Activated CD8-positive, alpha-beta memory T cell treated with anti-CD3 and anti-CD28 coated beads, Interleukin-2, amount 50 U/mL, for 48 hours (primary cell): Measurements from ENCODE around the gene VWDE.
"Not testable (repeated sequence)": the region's sequence is repeated elsewhere in the genome, so short reads cannot be mapped to it uniquely, and the experiment has no call there.

Experiments used
- DNase-seq: peaks from one replicate; pipeline ENCODE4 v3.0.0-alpha.2; 2020

The VWDE gene

DNA sequence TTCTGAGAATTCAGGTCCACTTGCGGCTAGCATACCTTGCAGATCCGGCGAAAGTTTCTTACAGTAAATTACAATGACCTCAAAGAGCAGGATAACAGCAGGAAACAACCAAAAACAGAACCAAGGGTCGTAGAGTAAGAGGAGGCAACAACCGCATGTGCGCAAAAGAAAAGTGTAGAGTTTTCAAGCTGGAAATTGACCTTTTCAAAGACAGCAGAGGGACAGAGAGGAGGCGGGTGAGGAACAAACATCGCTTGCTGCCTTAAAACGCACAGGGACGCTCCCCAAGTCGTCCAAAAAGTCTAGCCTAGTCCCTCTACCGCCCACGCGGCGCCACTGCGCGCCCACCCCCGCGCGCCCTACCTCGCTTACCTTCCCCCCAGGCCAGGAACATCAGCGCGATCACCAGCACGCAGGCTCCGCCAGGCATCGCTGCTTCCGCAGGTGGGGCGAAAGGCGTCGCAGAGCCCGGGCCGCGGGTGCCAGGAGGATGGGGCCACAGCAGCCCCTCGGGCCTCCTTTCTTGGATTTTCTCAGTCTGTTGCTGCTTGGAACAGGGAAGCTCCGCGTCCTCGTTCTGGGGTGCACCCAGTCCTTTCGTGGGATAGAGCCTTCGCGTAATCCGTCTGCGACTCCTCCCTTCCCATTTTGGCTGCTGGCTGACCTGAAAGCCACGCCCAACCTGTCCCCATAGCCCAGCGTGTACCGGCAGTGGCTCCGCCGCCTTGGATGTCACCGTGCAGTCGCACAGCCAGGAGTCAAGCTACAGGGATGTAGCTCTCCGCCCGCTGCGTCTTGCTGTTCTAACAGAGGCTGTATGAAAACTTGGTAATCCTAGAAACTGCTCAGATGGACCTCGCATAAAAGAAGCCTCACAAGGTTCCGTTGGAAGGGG lies at the start of gene VWDE:
Gene VWDE (minus strand): TSS at position 579 of the 895 bp plus-strand sequence. CDS start 149 bp downstream, at position 430.
- peak; percentile 73 for DNase-seq

GRCh38 chr7:12453136-12453535 lies 49.5 kb upstream of the VWDE start:
- DNase-seq, result not testable (repeated sequence)

GRCh38 chr7:12450615-12451014 lies 47.0 kb upstream of the VWDE start:
- no peak for DNase-seq

GRCh38 chr7:12444785-12445184 lies 41.1 kb upstream of the VWDE start:
- DNase-seq, result no peak

DNA sequence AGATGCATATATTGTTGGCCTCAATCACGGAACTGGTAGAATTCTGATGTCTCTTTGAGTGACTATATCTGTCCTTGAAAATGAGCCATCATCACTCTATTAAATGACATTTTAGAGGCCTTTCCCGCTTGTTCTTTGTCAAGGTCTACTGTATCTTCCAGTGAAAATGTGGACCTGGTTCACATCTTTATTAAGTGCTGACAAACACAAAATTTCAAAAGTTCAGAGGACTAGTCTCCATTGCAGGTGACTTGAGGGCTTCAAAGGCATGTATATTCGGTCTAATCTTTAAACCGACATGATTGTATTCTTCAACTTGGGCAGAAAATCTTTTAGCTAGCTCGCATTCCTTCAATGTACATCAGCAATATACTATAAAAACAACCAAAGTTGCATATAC lies 36.6 kb upstream of the VWDE start:
- no peak for DNase-seq

GRCh38 chr7:12436896-12437535 lies 33.4 kb upstream of the VWDE start:
- no peak for DNase-seq

GRCh38 chr7:12436126-12436525 lies 32.5 kb upstream of the VWDE start:
- no peak for DNase-seq

- no peak for DNase-seq
These were observed 30.5 kb upstream of the VWDE start for GRCh38 chr7:12434012-12434642.

DNA sequence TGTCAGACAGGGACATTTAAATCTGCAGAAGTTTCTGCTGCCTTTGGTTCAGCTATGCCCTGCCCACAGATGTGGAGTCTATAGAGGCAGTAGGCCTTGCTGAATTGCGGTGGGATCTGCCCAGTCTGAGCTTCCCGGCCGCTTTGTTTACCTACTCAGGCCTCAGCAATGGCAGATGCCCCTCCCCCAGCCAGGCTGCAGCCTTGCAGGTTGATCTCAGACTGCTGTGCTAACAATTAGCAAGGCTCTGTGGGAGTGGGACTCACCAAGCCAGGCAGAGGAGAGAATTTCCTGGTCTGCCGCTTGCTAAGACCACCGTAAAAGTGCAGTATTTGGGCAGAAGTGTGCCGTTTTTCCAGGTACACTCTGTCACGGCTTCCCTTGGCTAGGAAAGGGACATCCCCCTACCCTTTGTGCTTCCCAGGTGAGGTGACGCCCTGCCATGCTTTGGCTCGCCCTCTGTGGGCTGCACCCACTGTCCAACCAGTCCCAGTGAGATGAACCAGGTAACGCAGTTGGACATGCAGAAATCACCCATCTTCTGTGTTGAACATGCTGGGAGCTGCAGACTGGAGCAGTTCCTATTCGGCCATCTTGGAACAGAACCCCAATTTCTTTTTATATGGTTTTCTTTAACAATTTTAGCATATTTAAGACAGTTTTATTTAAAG lies 28.4 kb upstream of the VWDE start:
- DNase-seq, result no peak

GRCh38 chr7:12425311-12425710 lies 21.6 kb upstream of the VWDE start:
- DNase-seq, result no peak

- DNase-seq, result no peak
These were observed 20.5 kb upstream of the VWDE start for GRCh38 chr7:12423997-12424745.

GRCh38 chr7:12423355-12423996 lies 19.8 kb upstream of the VWDE start:
- DNase-seq, result no peak

- DNase-seq, result no peak
These were observed 19.1 kb upstream of the VWDE start for GRCh38 chr7:12422554-12423320.

DNA sequence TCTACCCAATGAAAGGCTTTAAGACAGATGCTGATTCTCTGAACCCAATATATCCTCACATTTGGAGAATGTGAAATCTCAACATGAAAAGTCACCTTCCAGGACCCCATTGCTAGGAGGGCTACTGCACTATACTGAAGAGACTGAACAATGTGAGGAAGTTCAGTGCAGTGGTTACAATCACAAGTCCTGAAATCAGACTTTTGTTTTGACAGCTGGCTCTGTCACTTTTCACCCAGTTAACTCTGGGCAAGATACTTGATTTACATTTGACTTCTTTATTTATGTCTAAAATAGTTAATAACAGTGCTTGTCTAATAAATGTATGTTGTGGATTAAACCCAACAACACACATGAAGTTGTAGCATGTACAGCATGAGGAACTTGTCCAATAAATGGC lies 14.8 kb upstream of the VWDE start:
- DNase-seq, result no peak

GRCh38 chr7:12415072-12415471 lies 11.4 kb upstream of the VWDE start:
- no peak for DNase-seq

- DNase-seq, result no peak
These were observed 8.7 kb upstream of the VWDE start for GRCh38 chr7:12412407-12412806.

DNA sequence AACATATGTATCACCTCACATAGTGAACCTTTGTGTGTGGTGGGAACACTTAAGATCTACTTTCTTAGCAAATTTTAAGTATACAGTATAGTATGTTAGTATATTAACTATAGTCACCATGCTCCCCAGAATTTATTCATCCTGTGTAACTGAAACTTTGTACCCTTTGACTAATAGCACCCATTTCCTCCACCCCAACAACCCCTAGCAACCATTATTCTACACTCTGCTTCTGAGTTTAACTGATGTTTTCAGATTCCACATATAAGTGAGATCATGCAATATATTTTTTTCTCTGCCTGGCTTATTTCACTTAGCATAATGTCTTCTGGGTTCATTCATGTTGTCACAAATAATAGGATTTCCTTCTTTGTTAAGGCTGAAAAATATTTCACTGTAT lies 6.9 kb upstream of the VWDE start:
- DNase-seq, result no peak

DNA sequence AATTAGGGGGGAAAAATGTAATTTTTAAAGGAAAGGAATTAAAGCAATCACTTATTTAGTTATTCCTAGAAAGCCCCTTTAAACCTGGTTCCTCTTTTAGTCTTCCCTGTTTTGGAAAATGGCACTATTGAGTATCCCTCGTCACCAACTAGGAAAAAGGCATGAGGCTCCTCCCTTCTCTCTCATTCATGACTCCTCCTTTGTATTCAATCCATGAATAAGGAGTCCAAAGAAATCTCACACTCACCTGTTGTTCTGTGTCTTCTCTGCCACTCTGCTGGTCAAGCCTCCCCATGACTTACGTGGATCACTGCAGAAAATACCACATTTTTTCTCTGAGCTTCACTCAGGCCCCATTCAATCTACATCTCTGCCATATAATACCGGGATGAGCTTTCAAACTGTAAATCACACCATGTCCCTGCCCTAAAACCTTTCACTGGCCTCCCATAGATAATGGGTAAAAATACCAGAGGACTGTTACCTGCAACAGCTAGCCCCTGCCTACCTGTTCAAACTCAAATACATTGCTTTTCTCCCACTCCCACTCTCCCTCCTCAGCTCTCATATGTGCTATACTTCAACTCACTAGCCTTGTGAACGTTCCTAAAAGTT lies 5.5 kb upstream of the VWDE start:
- DNase-seq, result no peak

- not testable (repeated sequence) for DNase-seq
These were observed 4.0 kb upstream of the VWDE start for GRCh38 chr7:12407652-12408051.

GRCh38 chr7:12402365-12402725 lies 1.3 kb downstream of the VWDE start:
- DNase-seq, result no peak
